HCT116 (cell line): ENCODE data around the gene P4HTM. TPM values are rescaled to one million over a fixed set of nuclear protein-coding genes. Genes with fewer than 3 reads are reported as not detected.

Experiments
- ATAC-seq: fragments of 200-7000 bp; cut with Tn5 transposase; 2 replicates; pipeline ENCODE4 v1.9.1; 2020; ENCODE audit warnings: mild to moderate bottlenecking, moderate library complexity
- BruUV-seq: library from RNA; stranded (reverse); fragments of 400-500 nt; replicated peaks from 2 replicates; lab custom pipeline; 2021; lab: Mats Ljungman, UMichigan
- CTCF ChIA-PET: fragments of 300-600 bp; sonication (Branson Sonifier 250); formaldehyde crosslinking; loops from one replicate; lab custom pipeline; 2021; ENCODE audit warnings: antibody characterized with exemption; lab: Charles Lee
- POLR2A ChIA-PET: fragments of 300-600, 350-600 bp; sonication (Branson Sonifier 250); formaldehyde crosslinking; loops from one replicate; lab custom pipeline; 2021; ENCODE audit warnings: antibody characterized with exemption; lab: Charles Lee
- RAD21 ChIA-PET, 2 experiments: fragments of 300-600 bp; sonication (Branson Sonifier 250); formaldehyde crosslinking; loops; one replicate each; lab custom pipeline; 2023; ENCODE audit warnings: low total read pairs in 2 of 2; ENCODE audit not compliant: uncharacterized antibody in 2 of 2, unreplicated experiment in 2 of 2, low non-redundant PET in 1 of 2; lab: Charles Lee
- DNase-seq: peaks from one replicate; pipeline ENCODE4 v3.0.0-alpha.2; 2010; ENCODE audit warnings: low read depth, low spot score
- H2AFZ ChIP-seq: fragments of 200-600 bp; shearing (Covaris generic), sonication (generic); 2 replicates; pipeline ENCODE4 v1.6.1; 2017; ENCODE audit warnings: low read depth, mixed run types, mixed read lengths, antibody characterized with exemption, low read length; ENCODE audit not compliant: poor library complexity, severe bottlenecking
- H3K27ac ChIP-seq: 2 replicates; pipeline ENCODE4 v1.5.1; 2012; ENCODE audit warnings: low read depth, low read length
- H3K27me3 ChIP-seq: fragments of 200-600 bp; sonication (generic); 2 replicates; pipeline ENCODE4 v1.6.1; 2016; ENCODE audit warnings: mixed run types, low read length, mixed read lengths; ENCODE audit not compliant: insufficient read depth
- H3K36me3 ChIP-seq, 2 experiments: fragments of 200-500 bp in 1 of 2; fragments of 200-600 bp in 1 of 2; sonication (Bioruptor generic) in 1 of 2; sonication (generic) in 1 of 2; 2 replicates each; pipeline versions ENCODE4 v1.5.1 to v1.6.1; 2014 to 2016; ENCODE audit warnings: low read length in 2 of 2, inconsistent platforms in 1 of 2, mixed read lengths in 1 of 2, mixed run types in 1 of 2; ENCODE audit not compliant: insufficient read depth in 2 of 2, control insufficient read depth in 1 of 2
- H3K4me1 ChIP-seq, 2 experiments: fragments of 200-600 bp in 1 of 2; sonication (generic) in 1 of 2; 2 replicates each; pipeline versions ENCODE4 v1.5.1 to v1.6.1; 2012 to 2017; ENCODE audit warnings: low read length in 2 of 2, inconsistent platforms in 1 of 2, mild to moderate bottlenecking in 1 of 2, mixed read lengths in 1 of 2, mixed run types in 1 of 2, moderate library complexity in 1 of 2; ENCODE audit not compliant: insufficient read depth in 2 of 2, control insufficient read depth in 1 of 2
- H3K4me2 ChIP-seq: fragments of 200-600 bp; sonication (generic); 2 replicates; pipeline ENCODE4 v1.6.1; 2017; ENCODE audit warnings: mixed run types, low read length, mixed read lengths
- H3K4me3 ChIP-seq, 2 experiments: fragments of 200-600 bp in 1 of 2; sonication (generic) in 1 of 2; replicated peaks in 1 of 2; 2 replicates each; pipeline ENCODE4 v1.5.1; 2011 to 2016; ENCODE audit warnings: low read length in 2 of 2, control low read depth in 1 of 2, low read depth in 1 of 2, mild to moderate bottlenecking in 1 of 2, mixed read lengths in 1 of 2, mixed run types in 1 of 2
- H3K79me2 ChIP-seq: fragments of 200-600 bp; sonication (generic); 2 replicates; pipeline ENCODE4 v1.6.1; 2017; ENCODE audit warnings: mild to moderate bottlenecking, mixed run types, low read length, moderate library complexity, mixed read lengths; ENCODE audit not compliant: insufficient read depth
- H3K9ac ChIP-seq: fragments of 200-600 bp; sonication (generic); 2 replicates; pipeline ENCODE4 v1.6.1; 2016; ENCODE audit warnings: low read length, mixed read lengths
- H3K9me2 ChIP-seq: fragments of 200-600 bp; sonication (generic), shearing (Covaris generic); 2 replicates; pipeline ENCODE4 v1.6.1; 2017; ENCODE audit warnings: mixed run types, mild to moderate bottlenecking, moderate library complexity; ENCODE audit not compliant: insufficient read depth
- H3K9me3 ChIP-seq, 2 experiments: fragments of 200-500 bp in 1 of 2; fragments of 200-600 bp in 1 of 2; sonication (Bioruptor generic) in 1 of 2; sonication (generic) in 1 of 2; 2 replicates each; pipeline ENCODE4 v1.6.1; 2014 to 2017; ENCODE audit warnings: low read length in 2 of 2, mixed read lengths in 2 of 2, inconsistent platforms in 1 of 2, low read depth in 1 of 2, mild to moderate bottlenecking in 1 of 2, mixed run types in 1 of 2, moderate library complexity in 1 of 2; ENCODE audit not compliant: control insufficient read depth in 1 of 2, insufficient read depth in 1 of 2
- H4K20me1 ChIP-seq: fragments of 200-600 bp; sonication (generic), shearing (Covaris generic); 2 replicates; pipeline ENCODE4 v1.6.1; 2017; ENCODE audit warnings: mixed run types, mild to moderate bottlenecking, moderate library complexity; ENCODE audit not compliant: insufficient read depth
- CEBPB ChIP-seq: IDR thresholded peaks from 2 replicates; pipeline ENCODE4 v1.6.1; 2012; ENCODE audit warnings: low read depth
- ELF1 ChIP-seq: IDR thresholded peaks from 2 replicates; pipeline ENCODE4 v1.6.1; 2012; ENCODE audit warnings: low read depth, borderline replicate concordance
- EZH2 ChIP-seq: fragments of 200-600 bp; sonication (generic); IDR thresholded peaks from 2 replicates; pipeline ENCODE4 v1.6.1; 2017; ENCODE audit warnings: antibody characterized with exemption, mixed run types
- FOSL1 ChIP-seq: IDR thresholded peaks from 2 replicates; pipeline ENCODE4 v1.6.1; 2012; ENCODE audit warnings: low read depth
- JUND ChIP-seq: IDR thresholded peaks from 2 replicates; pipeline ENCODE4 v1.6.1; 2012
- POLR2A ChIP-seq: IDR thresholded peaks from 2 replicates; pipeline ENCODE4 v1.7.0; 2011; ENCODE audit warnings: borderline replicate concordance; ENCODE audit not compliant: insufficient read depth, insufficient read length; ENCODE audit errors: extremely low read depth
- POLR2AphosphoS5 ChIP-seq: IDR thresholded peaks from 2 replicates; pipeline ENCODE4 v1.6.1; 2011; ENCODE audit warnings: mild to moderate bottlenecking, low read depth, low read length, moderate library complexity
- RAD21 ChIP-seq: IDR thresholded peaks from 2 replicates; pipeline ENCODE4 v1.6.1; 2012; ENCODE audit warnings: low read depth, mild to moderate bottlenecking
- SIN3A ChIP-seq: IDR thresholded peaks from 2 replicates; pipeline ENCODE4 v1.6.1; 2012; ENCODE audit warnings: low read depth
- SRF ChIP-seq: IDR thresholded peaks from 2 replicates; pipeline ENCODE4 v1.6.1; 2012; ENCODE audit warnings: low read depth
- TCF7L2 ChIP-seq: IDR thresholded peaks from 2 replicates; pipeline ENCODE4 v1.7.0; 2011; ENCODE audit warnings: borderline replicate concordance, inconsistent platforms; ENCODE audit not compliant: insufficient read depth, insufficient read length; ENCODE audit errors: extremely low read depth
- YY1 ChIP-seq: IDR thresholded peaks from 2 replicates; pipeline ENCODE4 v1.6.1; 2011; ENCODE audit warnings: low read length, low read depth, moderate library complexity, mild to moderate bottlenecking; ENCODE audit not compliant: insufficient replicate concordance; ENCODE audit errors: extremely low read depth
- ZFX ChIP-seq: fragments of 450-650 bp; IDR thresholded peaks from 2 replicates; pipeline ENCODE4 v1.6.1; 2017
- ZNF274 ChIP-seq: fragments of 200-500 bp; sonication (Bioruptor generic); IDR thresholded peaks from 2 replicates; pipeline ENCODE4 v1.6.1; 2014; ENCODE audit warnings: mild to moderate bottlenecking, low read depth, low read length, inconsistent platforms
- intact Hi-C: fragments of 100-400 bp; cut with micrococcal nuclease; formaldehyde crosslinking; loops from 2 replicates; pipeline ENCODE4 v1.10.0; 2022
- total RNA-seq: library from RNA; stranded (reverse); gene quantifications from one replicate; pipeline ENCODE4 v1.2.1, GENCODE V29; 2021; ENCODE audit not compliant: unreplicated experiment
- TF ChIP-seq, protein P1 (sequence below): IDR thresholded peaks from 2 replicates; pipeline ENCODE4 v1.6.1; 2012
- TF ChIP-seq, protein P2 (sequence below): IDR thresholded peaks from 2 replicates; pipeline ENCODE4 v1.6.1; 2012; ENCODE audit warnings: low read depth
- TF ChIP-seq, protein P3 (sequence below), 3 experiments: fragments of 200-600 bp in 1 of 3; sonication (generic) in 1 of 3; IDR thresholded peaks in 2 of 3; conservative IDR thresholded peaks in 1 of 3; 2 replicates each; pipeline ENCODE4 v1.5.1; 2012 to 2017; ENCODE audit warnings: low read depth in 2 of 3, low read length in 2 of 3, antibody characterized with exemption in 1 of 3, borderline replicate concordance in 1 of 3, control low read depth in 1 of 3, mild to moderate bottlenecking in 1 of 3, mixed read lengths in 1 of 3, mixed run types in 1 of 3, moderate library complexity in 1 of 3; ENCODE audit not compliant: insufficient read depth in 1 of 3
- TF ChIP-seq, protein P4 (sequence below): IDR thresholded peaks from 2 replicates; pipeline ENCODE4 v1.6.1; 2011; ENCODE audit warnings: mild to moderate bottlenecking, low read length, moderate library complexity; ENCODE audit not compliant: insufficient replicate concordance; ENCODE audit errors: extremely low read depth

P4HTM gene
- total RNA-seq, 1 experiment from 2014 or later: 60.5 TPM

DNA sequence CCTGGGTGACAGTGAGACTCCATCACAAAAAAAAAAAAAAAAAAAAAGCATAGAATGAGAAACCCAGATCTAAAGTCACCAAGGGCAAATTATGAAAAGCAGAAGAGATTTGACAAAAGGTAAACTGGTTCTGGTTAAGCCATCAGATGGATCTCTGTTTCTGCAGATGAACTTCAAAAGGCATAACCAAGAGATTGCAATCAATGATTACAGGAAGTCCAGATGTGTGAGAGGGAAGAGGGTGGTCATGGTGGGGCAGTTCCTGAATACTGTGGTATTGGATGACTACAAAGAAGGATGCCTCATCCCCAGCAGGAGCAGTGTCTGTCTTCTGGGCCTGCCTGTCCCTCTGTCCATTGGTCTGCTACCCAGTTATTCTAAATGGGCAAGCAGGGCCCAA lies 3.8 kb downstream of the P4HTM start:
- Histone ChIP-seq H3K9me2 (no peaks in the 10 kb centered on the region), H3K9ac (no peak overlapping the region), H3K4me1 (peaks cover 13 to 18% of the 10 kb centered on the region in 2 experiments), H3K4me3 (no peak overlapping the region), H3K9me3 (no peaks in the 10 kb centered on the region), H2AFZ (no peak overlapping the region), H3K79me2 (peaks cover 50% of the 10 kb centered on the region), H3K4me2 (no peak overlapping the region), H3K27ac (no peak overlapping the region)
- TSS peak; percentile 4 for BruUV-seq
- DNase-seq: no peak
- ChIA-PET CTCF (no interaction called here), POLR2A (no interaction called here)
- no peak for TF ChIP-seq YY1
- TF ChIP-seq ZNF274: no peak
- TF ChIP-seq RAD21: no peak
- TF ChIP-seq, protein P1, sequence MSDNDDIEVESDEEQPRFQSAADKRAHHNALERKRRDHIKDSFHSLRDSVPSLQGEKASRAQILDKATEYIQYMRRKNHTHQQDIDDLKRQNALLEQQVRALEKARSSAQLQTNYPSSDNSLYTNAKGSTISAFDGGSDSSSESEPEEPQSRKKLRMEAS: no peak
- TF ChIP-seq FOSL1: no peak
- TF ChIP-seq EZH2: no peak
- TF ChIP-seq CEBPB: no peak
- TF ChIP-seq SRF: no peak
- no peak for TF ChIP-seq POLR2A
- TF ChIP-seq, protein P2, sequence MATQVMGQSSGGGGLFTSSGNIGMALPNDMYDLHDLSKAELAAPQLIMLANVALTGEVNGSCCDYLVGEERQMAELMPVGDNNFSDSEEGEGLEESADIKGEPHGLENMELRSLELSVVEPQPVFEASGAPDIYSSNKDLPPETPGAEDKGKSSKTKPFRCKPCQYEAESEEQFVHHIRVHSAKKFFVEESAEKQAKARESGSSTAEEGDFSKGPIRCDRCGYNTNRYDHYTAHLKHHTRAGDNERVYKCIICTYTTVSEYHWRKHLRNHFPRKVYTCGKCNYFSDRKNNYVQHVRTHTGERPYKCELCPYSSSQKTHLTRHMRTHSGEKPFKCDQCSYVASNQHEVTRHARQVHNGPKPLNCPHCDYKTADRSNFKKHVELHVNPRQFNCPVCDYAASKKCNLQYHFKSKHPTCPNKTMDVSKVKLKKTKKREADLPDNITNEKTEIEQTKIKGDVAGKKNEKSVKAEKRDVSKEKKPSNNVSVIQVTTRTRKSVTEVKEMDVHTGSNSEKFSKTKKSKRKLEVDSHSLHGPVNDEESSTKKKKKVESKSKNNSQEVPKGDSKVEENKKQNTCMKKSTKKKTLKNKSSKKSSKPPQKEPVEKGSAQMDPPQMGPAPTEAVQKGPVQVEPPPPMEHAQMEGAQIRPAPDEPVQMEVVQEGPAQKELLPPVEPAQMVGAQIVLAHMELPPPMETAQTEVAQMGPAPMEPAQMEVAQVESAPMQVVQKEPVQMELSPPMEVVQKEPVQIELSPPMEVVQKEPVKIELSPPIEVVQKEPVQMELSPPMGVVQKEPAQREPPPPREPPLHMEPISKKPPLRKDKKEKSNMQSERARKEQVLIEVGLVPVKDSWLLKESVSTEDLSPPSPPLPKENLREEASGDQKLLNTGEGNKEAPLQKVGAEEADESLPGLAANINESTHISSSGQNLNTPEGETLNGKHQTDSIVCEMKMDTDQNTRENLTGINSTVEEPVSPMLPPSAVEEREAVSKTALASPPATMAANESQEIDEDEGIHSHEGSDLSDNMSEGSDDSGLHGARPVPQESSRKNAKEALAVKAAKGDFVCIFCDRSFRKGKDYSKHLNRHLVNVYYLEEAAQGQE: no peak
- no peak for TF ChIP-seq TCF7L2
- TF ChIP-seq, protein P3, sequence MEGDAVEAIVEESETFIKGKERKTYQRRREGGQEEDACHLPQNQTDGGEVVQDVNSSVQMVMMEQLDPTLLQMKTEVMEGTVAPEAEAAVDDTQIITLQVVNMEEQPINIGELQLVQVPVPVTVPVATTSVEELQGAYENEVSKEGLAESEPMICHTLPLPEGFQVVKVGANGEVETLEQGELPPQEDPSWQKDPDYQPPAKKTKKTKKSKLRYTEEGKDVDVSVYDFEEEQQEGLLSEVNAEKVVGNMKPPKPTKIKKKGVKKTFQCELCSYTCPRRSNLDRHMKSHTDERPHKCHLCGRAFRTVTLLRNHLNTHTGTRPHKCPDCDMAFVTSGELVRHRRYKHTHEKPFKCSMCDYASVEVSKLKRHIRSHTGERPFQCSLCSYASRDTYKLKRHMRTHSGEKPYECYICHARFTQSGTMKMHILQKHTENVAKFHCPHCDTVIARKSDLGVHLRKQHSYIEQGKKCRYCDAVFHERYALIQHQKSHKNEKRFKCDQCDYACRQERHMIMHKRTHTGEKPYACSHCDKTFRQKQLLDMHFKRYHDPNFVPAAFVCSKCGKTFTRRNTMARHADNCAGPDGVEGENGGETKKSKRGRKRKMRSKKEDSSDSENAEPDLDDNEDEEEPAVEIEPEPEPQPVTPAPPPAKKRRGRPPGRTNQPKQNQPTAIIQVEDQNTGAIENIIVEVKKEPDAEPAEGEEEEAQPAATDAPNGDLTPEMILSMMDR (IDR thresholded peaks at IDR 0.05 in 2 of 3, conservative IDR thresholded peaks at IDR 0.05 in 1 of 3; ENCODE audit: borderline replicate concordance in 1 of 3, insufficient read depth in 1 of 3, low read depth in 2 of 3, low read length in 2 of 3): no peak
- TF ChIP-seq, protein P4, sequence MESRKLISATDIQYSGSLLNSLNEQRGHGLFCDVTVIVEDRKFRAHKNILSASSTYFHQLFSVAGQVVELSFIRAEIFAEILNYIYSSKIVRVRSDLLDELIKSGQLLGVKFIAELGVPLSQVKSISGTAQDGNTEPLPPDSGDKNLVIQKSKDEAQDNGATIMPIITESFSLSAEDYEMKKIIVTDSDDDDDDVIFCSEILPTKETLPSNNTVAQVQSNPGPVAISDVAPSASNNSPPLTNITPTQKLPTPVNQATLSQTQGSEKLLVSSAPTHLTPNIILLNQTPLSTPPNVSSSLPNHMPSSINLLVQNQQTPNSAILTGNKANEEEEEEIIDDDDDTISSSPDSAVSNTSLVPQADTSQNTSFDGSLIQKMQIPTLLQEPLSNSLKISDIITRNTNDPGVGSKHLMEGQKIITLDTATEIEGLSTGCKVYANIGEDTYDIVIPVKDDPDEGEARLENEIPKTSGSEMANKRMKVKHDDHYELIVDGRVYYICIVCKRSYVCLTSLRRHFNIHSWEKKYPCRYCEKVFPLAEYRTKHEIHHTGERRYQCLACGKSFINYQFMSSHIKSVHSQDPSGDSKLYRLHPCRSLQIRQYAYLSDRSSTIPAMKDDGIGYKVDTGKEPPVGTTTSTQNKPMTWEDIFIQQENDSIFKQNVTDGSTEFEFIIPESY: no peak
- no peak for TF ChIP-seq JUND
- TF ChIP-seq POLR2AphosphoS5: no peak
- TF ChIP-seq ELF1: no peak
- no peak for TF ChIP-seq SIN3A
- TF ChIP-seq ZFX: no peak
- TF ChIP-seq, all 23 proteins: peak for 0
- RAD21 ChIA-PET: no interaction called here
- peaks cover 3 to 6% of the 10 kb centered on the region in 2 experiments; a peak in 2 of 4 replicates for H3K36me3 ChIP-seq
- no peaks in the 10 kb centered on the region for H4K20me1 ChIP-seq
- no peaks in the 10 kb centered on the region for H3K27me3 ChIP-seq
- ATAC-seq: no peak
- intact Hi-C loops: no loop called here
